Cardiac muscle cell (in vitro differentiated cells and primary cell): ENCODE data around the gene ACSF2. TPM values are rescaled to one million over a fixed set of nuclear protein-coding genes. Genes with fewer than 3 reads are reported as not detected.

ENCODE experiments used
- DNase-seq, 2 donors: peaks; one replicate each; pipeline versions ENCODE4 v3.0.0 to v3.0.0-alpha.2; 2010 to 2017; ENCODE audit warnings: low read depth in 1 of 2, low spot score in 1 of 2
- H3K27ac ChIP-seq: fragments of 200-600 bp; sonication (generic); 2 replicates; pipeline ENCODE4 v1.5.1; 2016
- H3K27me3 ChIP-seq: fragments of 200-600 bp; sonication (generic); 2 replicates; pipeline ENCODE4 v1.6.0; 2016; ENCODE audit warnings: control low read depth
- H3K36me3 ChIP-seq: fragments of 200-600 bp; sonication (generic); 2 replicates; pipeline ENCODE4 v1.5.1; 2016; ENCODE audit warnings: control low read depth
- H3K4me1 ChIP-seq: fragments of 200-600 bp; sonication (generic); 2 replicates; pipeline ENCODE4 v1.8.1; 2017; ENCODE audit warnings: low read depth, mild to moderate bottlenecking, mixed run types
- H3K4me3 ChIP-seq: fragments of 200-600 bp; sonication (generic); 2 replicates; pipeline ENCODE4 v1.5.1; 2016; ENCODE audit warnings: mild to moderate bottlenecking
- H3K9me3 ChIP-seq: fragments of 200-600 bp; sonication (generic); 2 replicates; pipeline ENCODE4 v1.5.1; 2017; ENCODE audit warnings: low read depth, mild to moderate bottlenecking, control low read depth
- CTCF ChIP-seq: IDR thresholded peaks from 2 replicates; pipeline ENCODE4 v1.5.1; 2012; ENCODE audit warnings: low read depth, mild to moderate bottlenecking, low read length
- polyA plus RNA-seq: library from polyadenylated mRNA; unstranded; fragments of >200 nt; fragmentation: Nextera tagmentation; extraction: Ambion mirVana; gene quantifications from 2 replicates; pipeline ENCODE4 v1.2.1, GENCODE V29; 2016
- total RNA-seq: library from RNA; depleted of rRNA; stranded (reverse); fragments of >200 nt; gene quantifications from 2 replicates; pipeline ENCODE4 v1.2.3, GENCODE V29; 2016

The ACSF2 gene
- total and polyA plus RNA-seq, 2 experiments from 2014 or later = 73.3 to 177 TPM

- Histone ChIP-seq H3K4me3 (no peak overlapping the region), H3K36me3 (peaks cover 4% of the 10 kb centered on the region), H3K27ac (no peak overlapping the region), H3K4me1 (no peaks in the 10 kb centered on the region), H3K9me3 (no peaks in the 10 kb centered on the region), H3K27me3 (no peaks in the 10 kb centered on the region)
- no peak for TF ChIP-seq CTCF
- no peak for DNase-seq
Observed at GRCh38 chr17:50488880-50489279, 62.9 kb downstream of the ACSF2 start.

GRCh38 chr17:50491505-50491904, 65.5 kb downstream of the ACSF2 start:
- no peak overlapping the region for H3K4me3 ChIP-seq
- no peaks in the 10 kb centered on the region for H3K4me1 ChIP-seq
- DNase-seq = no peak
- H3K27me3 ChIP-seq = no peaks in the 10 kb centered on the region
- no peaks in the 10 kb centered on the region for H3K9me3 ChIP-seq
- H3K27ac ChIP-seq = no peak overlapping the region
- TF ChIP-seq CTCF = no peak
- no peaks in the 10 kb centered on the region for H3K36me3 ChIP-seq

- TF ChIP-seq CTCF = no peak
- no peak overlapping the region for H3K4me3 ChIP-seq
- no peaks in the 10 kb centered on the region for H3K36me3 ChIP-seq
- no peaks in the 10 kb centered on the region for H3K9me3 ChIP-seq
- no peak for DNase-seq
- H3K27ac ChIP-seq = no peak overlapping the region
- no peaks in the 10 kb centered on the region for H3K27me3 ChIP-seq
- no peaks in the 10 kb centered on the region for H3K4me1 ChIP-seq
Observed at GRCh38 chr17:50492214-50492613, 66.2 kb downstream of the ACSF2 start.

- Histone ChIP-seq H3K27me3 (no peaks in the 10 kb centered on the region), H3K4me1 (no peaks in the 10 kb centered on the region), H3K36me3 (no peaks in the 10 kb centered on the region), H3K27ac (peak overlapping the region; percentile 9), H3K9me3 (no peaks in the 10 kb centered on the region), H3K4me3 (no peak overlapping the region)
- no peak for TF ChIP-seq CTCF
- DNase-seq = peak in 1 of 2 donors; percentile 35
Observed at GRCh38 chr17:50493744-50494143, 67.7 kb downstream of the ACSF2 start.

- no peak overlapping the region for H3K4me3 ChIP-seq
- no peaks in the 10 kb centered on the region for H3K36me3 ChIP-seq
- TF ChIP-seq CTCF = no peak
- no peaks in the 10 kb centered on the region for H3K4me1 ChIP-seq
- H3K27ac ChIP-seq = no peak overlapping the region
- H3K9me3 ChIP-seq = no peaks in the 10 kb centered on the region
- DNase-seq = no peak
- no peaks in the 10 kb centered on the region for H3K27me3 ChIP-seq
Observed at GRCh38 chr17:50495217-50495823, 69.3 kb downstream of the ACSF2 start.
